H1 (cell line): ENCODE results near the gene SLC8B1. TPM values are rescaled to one million over a fixed set of nuclear protein-coding genes. Genes with fewer than 3 reads are reported as not detected.

ENCODE experiments used
- BACH1 ChIP-seq: IDR thresholded peaks from 2 replicates; pipeline ENCODE4 v1.6.1; 2012; ENCODE audit warnings: low read length, improper control_type of control experiment
- CHD1 ChIP-seq: IDR thresholded peaks from 2 replicates; pipeline ENCODE4 v1.6.1; 2012; ENCODE audit warnings: low read depth, low read length, improper control_type of control experiment
- HDAC6 ChIP-seq: IDR thresholded peaks from one replicate; pipeline ENCODE4 v1.7.1; 2012; ENCODE audit warnings: low read depth, mild to moderate bottlenecking, inconsistent platforms, low read length, moderate library complexity
- MAFK ChIP-seq: IDR thresholded peaks from 2 replicates; pipeline ENCODE4 v1.6.1; 2012; ENCODE audit warnings: low read depth, mild to moderate bottlenecking, improper control_type of control experiment, low read length
- POU5F1 ChIP-seq: IDR thresholded peaks from 2 replicates; pipeline ENCODE4 v1.6.1; 2011; ENCODE audit warnings: low read depth, mild to moderate bottlenecking, low read length, moderate library complexity
- TAF1 ChIP-seq: IDR thresholded peaks from 2 replicates; pipeline ENCODE4 v1.6.1; 2011; ENCODE audit warnings: mild to moderate bottlenecking, low read depth, low read length
- polyA plus RNA-seq, 7 experiments: library from polyadenylated mRNA; depleted of rRNA in 3 of 7; stranded (reverse) in 5 of 7; unstranded in 2 of 7; fragments of >200 nt in 5 of 7; fragments of 200-250 nt in 2 of 7; gene quantifications; 1 replicate in 5 of 7; 2 replicates in 1 of 7; 4 replicates in 1 of 7; pipeline versions ENCODE4 v1.2.1 to v1.2.3, GENCODE V29; 2011 to 2013; ENCODE audit warnings: missing spikeins in 2 of 7, mixed read lengths in 2 of 7
- total RNA-seq: library from RNA; stranded (reverse); fragmentation: NEBNext Ultra II Directional; extraction: Animal tissue kit (Norgen Biotek cat#: 25700); gene quantifications from 2 replicates; pipeline ENCODE4 v1.2.1, GENCODE V29; 2021

Gene SLC8B1
- total and polyA plus RNA-seq, 2 of the 8 experiments (the other 6 are each of a cell fraction or from before 2014, with no cell fraction given): 11.2 to 19.1 TPM

GRCh38 chr12:113287146-113287898 lies 47.6 kb downstream of the SLC8B1 start (continued):
- TF ChIP-seq TAF1 (no peak), CHD1 (no peak), HDAC6 (no peak), BACH1 (no peak), MAFK (no peak), POU5F1 (no peak)
